GM12892 (cell line): ENCODE results near the gene RTP3. TPM values are rescaled to one million over a fixed set of nuclear protein-coding genes. Genes with fewer than 3 reads are reported as not detected.

Source experiments
- DNase-seq: peaks from one replicate; pipeline ENCODE4 v3.0.0; 2011; ENCODE audit not compliant: insufficient read length
- FAIRE-seq: peaks from 2 replicates; lab custom pipeline; 2011; peaks lifted over from hg19 to GRCh38; lab: Jason Lieb, UNC
- POLR2A ChIP-seq: IDR thresholded peaks from 2 replicates; pipeline ENCODE4 v1.6.1; 2011; ENCODE audit warnings: low read depth, low read length, control low read depth
- POLR2AphosphoS5 ChIP-seq: IDR thresholded peaks from 2 replicates; pipeline ENCODE4 v1.6.1; 2011; ENCODE audit warnings: low read depth, low read length, control low read depth
- TAF1 ChIP-seq: IDR thresholded peaks from 2 replicates; pipeline ENCODE4 v1.6.1; 2011; ENCODE audit warnings: low read depth, mild to moderate bottlenecking, control low read depth, low read length, borderline replicate concordance
- polyA plus RNA-seq: library from polyadenylated mRNA; unstranded; fragments of >200 nt; gene quantifications from one replicate; pipeline ENCODE4 v1.2.1, GENCODE V29; 2012; ENCODE audit warnings: missing spikeins, inconsistent platforms; ENCODE audit not compliant: missing spikeins

Gene RTP3
- polyA plus RNA-seq: not detected

- DNase-seq (no peak), FAIRE-seq (no peak)
- TF ChIP-seq TAF1: no peak
- no peak for TF ChIP-seq POLR2A
- TF ChIP-seq POLR2AphosphoS5: no peak
Measured at GRCh38 chr3:46497556-46498265, at the start of gene RTP3. Gene RTP3 (plus strand): TSS chr3:46497976. CDS start chr3:46498063, 87 bp downstream.

DNA sequence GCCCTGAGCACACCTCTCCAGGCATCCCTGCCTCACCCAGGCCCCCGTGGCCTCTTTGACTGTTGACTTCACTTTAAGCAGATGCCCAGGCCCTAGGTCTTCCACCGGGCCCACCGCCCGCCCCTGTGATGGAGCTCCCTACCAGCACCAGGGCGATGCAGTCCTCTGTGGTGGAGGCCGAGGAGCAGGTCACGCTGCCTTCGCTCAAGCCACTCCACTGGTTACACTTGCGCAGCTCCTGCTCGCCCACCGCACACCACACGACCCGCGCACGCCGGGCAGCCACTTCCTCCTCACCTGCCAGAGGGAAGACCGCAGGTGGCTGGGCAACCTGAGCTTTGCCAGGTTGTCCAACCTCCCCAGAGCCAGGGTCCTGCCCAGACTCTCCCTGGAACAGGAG lies 49.1 kb upstream of the RTP3 start:
- DNase-seq: no peak
- TF ChIP-seq POLR2AphosphoS5 (no peak), TAF1 (no peak), POLR2A (no peak)
- FAIRE-seq: no peak

- DNase-seq: peak; percentile 42
- TF ChIP-seq POLR2AphosphoS5 (no peak), TAF1 (no peak), POLR2A (no peak)
- no peak for FAIRE-seq
Measured at GRCh38 chr3:46449755-46450552, 47.8 kb upstream of the RTP3 start.

DNA sequence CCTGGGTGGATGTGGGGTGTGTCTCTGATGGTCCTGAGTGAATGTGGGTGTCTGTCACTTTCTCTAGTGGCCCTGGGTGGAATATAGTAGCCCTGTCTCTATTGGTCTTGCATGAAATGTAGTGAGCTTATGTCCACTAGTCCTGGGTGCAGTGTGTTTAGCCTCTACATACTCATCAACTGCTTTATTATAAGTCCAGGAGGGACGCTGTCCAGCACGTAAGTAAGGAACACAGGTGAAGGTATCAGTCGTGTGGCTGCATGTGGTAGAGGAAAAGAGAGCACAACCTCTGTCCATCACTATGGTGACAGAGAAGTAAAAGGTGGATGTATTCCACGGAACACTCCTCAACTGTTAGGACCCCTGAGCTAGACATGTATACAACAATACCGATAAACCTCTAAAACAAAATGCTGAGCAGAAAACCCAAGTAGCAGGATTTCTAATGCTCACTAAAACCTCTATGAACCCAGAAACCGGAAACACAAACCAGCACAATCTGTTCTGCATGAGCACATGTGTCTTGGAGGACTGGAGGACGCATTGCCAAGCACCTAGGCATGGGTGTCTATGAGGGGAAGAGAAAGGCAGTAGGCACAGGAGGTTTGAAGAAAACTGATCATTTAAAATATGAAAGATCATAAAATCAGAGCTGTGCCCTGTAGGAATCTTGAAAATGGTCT lies 44.1 kb upstream of the RTP3 start:
- no peak for DNase-seq
- no peak for FAIRE-seq
- no peak for TF ChIP-seq TAF1
- no peak for TF ChIP-seq POLR2AphosphoS5
- TF ChIP-seq POLR2A: no peak

DNA sequence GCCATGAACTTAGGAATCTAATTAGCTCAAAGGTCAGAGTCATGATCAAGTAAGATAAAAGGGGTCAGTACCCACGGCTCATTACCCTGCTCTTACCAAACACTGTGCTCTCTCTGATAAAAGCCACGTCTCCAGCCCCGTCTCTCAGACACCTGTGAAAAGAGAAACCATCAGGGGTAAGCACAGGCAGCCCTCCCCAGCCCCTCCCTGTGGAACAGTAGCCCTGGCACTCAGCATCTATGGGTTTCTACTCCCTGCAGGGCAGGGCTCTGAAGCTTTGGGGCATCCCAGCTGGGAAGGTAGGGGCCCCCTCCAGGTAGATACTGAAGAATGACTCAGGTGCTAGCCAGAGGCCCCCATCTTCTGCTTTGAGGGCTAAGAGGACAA lies 43.6 kb upstream of the RTP3 start:
- no peak for FAIRE-seq
- TF ChIP-seq TAF1 (no peak), POLR2AphosphoS5 (no peak), POLR2A (no peak)
- no peak for DNase-seq

DNA sequence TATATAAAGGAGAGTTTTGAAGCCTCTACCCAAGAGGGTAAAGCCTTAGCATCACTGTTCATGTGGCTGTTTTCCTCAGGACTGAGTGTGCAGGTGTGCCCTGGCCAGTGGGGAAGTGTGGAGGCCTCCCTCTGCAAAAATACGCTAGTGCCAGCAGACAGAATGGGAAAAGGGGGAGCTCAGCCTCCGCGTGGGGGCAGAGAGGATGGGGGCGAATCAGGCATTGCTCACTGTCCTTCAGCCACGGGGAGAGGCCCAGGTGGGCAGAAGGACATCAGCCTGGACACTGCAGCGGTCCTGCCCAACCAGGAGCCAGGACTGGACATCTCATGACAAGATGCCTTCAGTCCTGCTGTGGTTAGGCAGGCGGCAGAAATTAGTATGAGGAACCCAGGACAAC lies 43.2 kb upstream of the RTP3 start:
- TF ChIP-seq POLR2AphosphoS5 (no peak), POLR2A (no peak), TAF1 (no peak)
- DNase-seq: no peak
- no peak for FAIRE-seq

GRCh38 chr3:46455231-46456115 lies 42.3 kb upstream of the RTP3 start:
- no peak for FAIRE-seq
- TF ChIP-seq TAF1 (no peak), POLR2AphosphoS5 (no peak), POLR2A (no peak)
- DNase-seq: no peak

- no peak for TF ChIP-seq TAF1
- no peak for TF ChIP-seq POLR2A
- TF ChIP-seq POLR2AphosphoS5: no peak
- DNase-seq (no peak), FAIRE-seq (no peak)
Measured at GRCh38 chr3:46456118-46456517, 41.7 kb upstream of the RTP3 start.

- no peak for FAIRE-seq
- TF ChIP-seq POLR2AphosphoS5: no peak
- no peak for TF ChIP-seq POLR2A
- TF ChIP-seq TAF1: no peak
- no peak for DNase-seq
Measured at GRCh38 chr3:46460051-46460450, 37.7 kb upstream of the RTP3 start.

DNA sequence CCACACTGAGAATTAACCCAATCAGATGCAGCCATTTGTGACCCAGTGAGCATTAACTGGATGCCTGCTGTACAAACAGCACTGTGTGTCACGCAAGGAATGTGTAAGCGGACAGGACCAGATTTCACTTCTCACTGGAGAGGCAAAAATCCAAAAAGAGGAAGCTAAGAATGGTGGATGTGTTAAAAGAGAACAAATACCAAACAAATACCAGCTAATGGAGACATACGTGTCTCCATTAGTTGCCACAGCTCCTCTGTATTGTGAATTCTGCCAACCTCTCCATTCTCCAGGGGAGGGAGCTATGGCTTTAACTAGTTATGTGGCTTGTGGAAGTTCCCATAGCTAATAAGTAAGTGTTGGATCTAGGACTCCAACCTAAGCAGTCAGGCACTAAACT lies 35.7 kb upstream of the RTP3 start:
- no peak for TF ChIP-seq POLR2A
- TF ChIP-seq POLR2AphosphoS5: no peak
- no peak for TF ChIP-seq TAF1
- DNase-seq (no peak), FAIRE-seq (no peak)

- FAIRE-seq (no peak), DNase-seq (no peak)
- TF ChIP-seq POLR2AphosphoS5 (no peak), TAF1 (no peak), POLR2A (no peak)
Measured at GRCh38 chr3:46462511-46462910, 35.3 kb upstream of the RTP3 start.
